Measurements from ENCODE around the gene SUGP2.

Gene SUGP2

DNA sequence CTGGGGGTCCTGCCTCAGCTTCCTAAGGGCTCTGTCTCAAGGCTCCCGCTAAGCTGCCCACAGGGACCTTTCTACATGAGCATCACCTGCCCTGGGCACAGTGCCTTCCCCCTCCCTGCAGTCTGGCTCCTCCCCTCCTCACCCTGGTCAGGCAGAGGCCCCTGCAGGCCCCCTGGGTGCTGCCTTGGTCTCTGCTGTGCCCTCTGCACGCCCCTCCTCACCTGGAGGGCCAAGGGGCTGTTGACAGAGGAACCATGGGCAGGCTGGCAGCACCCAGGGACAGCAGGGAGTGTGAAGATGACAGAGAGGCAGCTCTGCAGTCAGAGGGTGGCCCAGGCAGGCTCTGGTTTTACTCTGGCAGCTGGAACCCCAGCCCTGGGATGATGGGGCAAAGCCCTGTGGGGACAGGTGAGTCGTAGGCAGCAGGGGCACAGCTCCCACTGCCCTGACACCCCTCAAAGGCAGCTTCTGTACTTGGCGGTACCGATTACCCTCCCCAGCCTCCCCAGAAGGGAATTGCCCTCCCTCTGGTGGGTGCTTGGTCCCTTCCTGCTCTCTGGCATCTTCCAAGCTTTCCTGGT lies 43.1 kb downstream of the SUGP2 start:
- in situ Hi-C loops (cut with HindIII; ENCODE audit: low sequenced_read_pairs), result no loop called here
- no peak for DNase-seq (ENCODE audit: low read depth, low spot score)
- no peak overlapping the region for H3K4me3 ChIP-seq (ENCODE audit: low read depth, low read length)
- TF ChIP-seq, protein P1, sequence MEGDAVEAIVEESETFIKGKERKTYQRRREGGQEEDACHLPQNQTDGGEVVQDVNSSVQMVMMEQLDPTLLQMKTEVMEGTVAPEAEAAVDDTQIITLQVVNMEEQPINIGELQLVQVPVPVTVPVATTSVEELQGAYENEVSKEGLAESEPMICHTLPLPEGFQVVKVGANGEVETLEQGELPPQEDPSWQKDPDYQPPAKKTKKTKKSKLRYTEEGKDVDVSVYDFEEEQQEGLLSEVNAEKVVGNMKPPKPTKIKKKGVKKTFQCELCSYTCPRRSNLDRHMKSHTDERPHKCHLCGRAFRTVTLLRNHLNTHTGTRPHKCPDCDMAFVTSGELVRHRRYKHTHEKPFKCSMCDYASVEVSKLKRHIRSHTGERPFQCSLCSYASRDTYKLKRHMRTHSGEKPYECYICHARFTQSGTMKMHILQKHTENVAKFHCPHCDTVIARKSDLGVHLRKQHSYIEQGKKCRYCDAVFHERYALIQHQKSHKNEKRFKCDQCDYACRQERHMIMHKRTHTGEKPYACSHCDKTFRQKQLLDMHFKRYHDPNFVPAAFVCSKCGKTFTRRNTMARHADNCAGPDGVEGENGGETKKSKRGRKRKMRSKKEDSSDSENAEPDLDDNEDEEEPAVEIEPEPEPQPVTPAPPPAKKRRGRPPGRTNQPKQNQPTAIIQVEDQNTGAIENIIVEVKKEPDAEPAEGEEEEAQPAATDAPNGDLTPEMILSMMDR (IDR thresholded peaks at IDR 0.05; ENCODE audit: low read depth, low read length), result no peak

DNA sequence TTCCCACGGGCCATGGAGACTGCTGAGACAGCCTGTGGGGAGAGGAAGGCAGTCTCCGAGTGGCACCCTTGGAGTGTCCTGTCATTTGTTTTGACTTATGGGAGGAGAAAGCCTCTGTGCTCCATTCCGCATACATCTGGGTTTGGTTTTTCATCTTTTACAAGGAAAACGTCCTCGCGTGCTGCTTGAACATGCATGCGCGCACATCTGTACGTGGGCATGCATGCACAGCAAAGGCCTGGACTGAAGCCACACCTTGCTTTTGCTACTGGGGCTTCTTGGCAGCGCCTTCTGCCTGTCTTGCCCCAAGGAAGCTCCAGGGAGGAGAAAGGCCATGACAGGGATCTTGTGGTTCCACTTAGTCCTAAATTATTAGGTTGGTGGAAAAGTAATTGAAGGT lies 44.0 kb downstream of the SUGP2 start:
- H3K4me3 ChIP-seq (ENCODE audit: low read depth, low read length), result no peak overlapping the region
- in situ Hi-C loops (cut with HindIII; ENCODE audit: low sequenced_read_pairs), result no loop called here
- TF ChIP-seq, protein P1 (IDR thresholded peaks at IDR 0.05; ENCODE audit: low read depth, low read length), result no peak
- DNase-seq (ENCODE audit: low read depth, low spot score), result no peak

DNA sequence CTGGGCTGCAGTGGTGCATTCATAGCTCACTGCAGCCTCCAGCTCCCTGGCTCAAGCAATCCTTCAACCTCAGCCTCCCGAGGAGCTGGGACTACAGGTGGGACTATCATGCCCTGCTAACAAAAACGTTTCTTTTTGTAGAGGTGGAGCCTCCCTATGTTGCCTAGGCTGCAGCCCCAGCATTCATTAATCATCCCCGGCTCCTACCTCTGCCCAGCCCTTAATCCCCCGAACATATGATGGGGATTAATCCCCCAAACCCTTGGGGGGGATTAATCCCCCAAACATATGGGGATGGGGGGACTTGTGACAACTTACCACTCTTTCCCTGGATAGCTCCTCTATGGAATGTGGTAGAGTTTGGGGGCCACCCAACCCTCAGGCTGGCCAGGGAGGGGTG lies 45.9 kb downstream of the SUGP2 start:
- no peak overlapping the region for H3K4me3 ChIP-seq (ENCODE audit: low read depth, low read length)
- DNase-seq (ENCODE audit: low read depth, low spot score), result no peak
- in situ Hi-C loops (cut with HindIII; ENCODE audit: low sequenced_read_pairs), result no loop called here
- TF ChIP-seq, protein P1 (IDR thresholded peaks at IDR 0.05; ENCODE audit: low read depth, low read length), result no peak

DNA sequence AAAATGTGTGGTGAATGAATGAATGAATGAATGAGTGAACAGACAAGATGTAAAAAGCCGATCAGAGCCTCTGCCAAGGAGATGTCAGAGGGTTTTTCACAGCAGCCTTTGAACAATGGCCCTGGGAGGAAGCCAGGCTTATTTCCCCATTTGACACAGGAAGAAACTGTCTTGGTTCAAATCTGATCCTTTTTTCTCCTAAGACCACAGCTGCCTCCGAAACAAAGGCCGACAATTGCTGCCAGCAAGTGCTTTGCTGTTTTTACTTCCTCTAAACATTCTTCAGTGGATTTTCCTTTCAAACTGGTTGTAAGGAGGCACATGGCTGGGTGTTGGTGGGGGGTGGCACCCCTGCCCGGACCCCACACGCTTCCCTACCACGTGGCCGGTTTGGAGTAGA lies 48.1 kb downstream of the SUGP2 start:
- no peak overlapping the region for H3K4me3 ChIP-seq (ENCODE audit: low read depth, low read length)
- DNase-seq (ENCODE audit: low read depth, low spot score), result no peak
- TF ChIP-seq, protein P1 (IDR thresholded peaks at IDR 0.05; ENCODE audit: low read depth, low read length), result no peak
- in situ Hi-C loops (cut with HindIII; ENCODE audit: low sequenced_read_pairs), result no loop called here

DNA sequence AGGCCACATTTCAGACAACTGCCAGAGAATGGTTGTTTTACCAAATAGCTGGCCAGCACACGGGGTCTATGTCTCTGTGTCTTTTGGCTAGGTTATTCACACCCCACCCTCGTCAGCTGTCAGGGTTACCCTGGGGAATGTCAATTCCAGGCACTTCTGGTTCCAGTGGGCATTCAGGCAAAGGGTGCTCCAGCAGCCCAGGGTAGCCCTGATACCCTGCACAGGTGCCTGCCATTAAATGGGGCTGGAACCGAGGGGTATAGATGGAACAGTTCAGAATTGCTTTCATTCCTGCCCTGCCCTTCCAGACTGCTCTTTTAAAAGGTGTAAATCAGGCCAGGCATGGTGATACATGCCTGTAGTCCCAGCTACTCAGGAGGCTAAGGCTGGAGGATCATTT lies 49.1 kb downstream of the SUGP2 start:
- TF ChIP-seq, protein P1 (IDR thresholded peaks at IDR 0.05; ENCODE audit: low read depth, low read length), result no peak
- in situ Hi-C loops (cut with HindIII; ENCODE audit: low sequenced_read_pairs), result no loop called here
- H3K4me3 ChIP-seq (ENCODE audit: low read depth, low read length), result no peak overlapping the region
- no peak for DNase-seq (ENCODE audit: low read depth, low spot score)

DNA sequence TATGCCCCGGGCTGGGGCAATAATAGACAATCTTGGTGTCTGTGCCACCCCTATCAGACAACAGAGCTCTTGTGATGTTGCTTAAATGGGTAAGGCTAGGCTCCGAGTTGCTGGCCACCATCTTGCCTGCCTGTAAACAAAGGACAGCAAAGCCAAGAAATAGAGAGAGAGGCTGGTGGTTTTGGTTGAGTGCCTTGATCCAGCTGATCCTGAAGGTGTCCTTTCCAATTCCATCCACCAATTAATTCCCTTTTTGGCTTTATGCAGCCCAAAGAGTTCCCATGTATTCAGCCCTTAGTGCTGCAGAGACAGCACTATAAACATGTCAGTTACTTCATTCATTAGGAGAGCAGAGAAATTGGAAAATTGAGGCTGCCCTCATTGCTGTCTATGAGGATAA lies 50.6 kb downstream of the SUGP2 start:
- no peak overlapping the region for H3K4me3 ChIP-seq (ENCODE audit: low read depth, low read length)
- no peak for DNase-seq (ENCODE audit: low read depth, low spot score)
- in situ Hi-C loops (cut with HindIII; ENCODE audit: low sequenced_read_pairs), result no loop called here
- TF ChIP-seq, protein P1 (IDR thresholded peaks at IDR 0.05; ENCODE audit: low read depth, low read length), result no peak

Measured in astrocyte of the spinal cord (primary cell).